Activated CD8-positive, alpha-beta memory T cell treated with anti-CD3 and anti-CD28 coated beads, Interleukin-2, amount 50 U/mL, for 24 hours (primary cell): Measurements from ENCODE around the gene ABCA4.
"Not testable (repeated sequence)": the region's sequence is repeated elsewhere in the genome, so short reads cannot be mapped to it uniquely, and the experiment has no call there.

ENCODE experiments used
- DNase-seq: peaks from one replicate; pipeline ENCODE4 v3.0.0-alpha.2; 2020; ENCODE audit errors: extremely low read depth

Gene ABCA4

DNA sequence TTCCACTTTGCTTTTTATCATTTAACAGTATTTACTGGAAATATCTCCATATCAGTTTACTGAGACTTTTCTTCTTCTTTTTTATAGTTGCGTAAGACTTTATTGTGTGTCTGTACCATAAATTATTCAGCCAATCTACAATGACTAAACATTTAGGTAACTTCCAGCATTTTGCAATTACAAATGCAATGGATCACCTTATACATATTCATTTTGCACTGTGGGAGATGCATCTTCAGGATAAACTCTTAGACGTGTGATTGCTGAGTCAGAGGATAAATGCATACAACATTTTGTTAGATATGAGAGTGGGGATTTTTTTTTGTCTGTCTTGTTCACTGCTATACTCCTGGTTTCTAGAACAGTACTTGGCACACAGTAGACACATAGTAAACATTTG is 116.0 kb downstream of the ABCA4 start:
- DNase-seq, result no peak

DNA sequence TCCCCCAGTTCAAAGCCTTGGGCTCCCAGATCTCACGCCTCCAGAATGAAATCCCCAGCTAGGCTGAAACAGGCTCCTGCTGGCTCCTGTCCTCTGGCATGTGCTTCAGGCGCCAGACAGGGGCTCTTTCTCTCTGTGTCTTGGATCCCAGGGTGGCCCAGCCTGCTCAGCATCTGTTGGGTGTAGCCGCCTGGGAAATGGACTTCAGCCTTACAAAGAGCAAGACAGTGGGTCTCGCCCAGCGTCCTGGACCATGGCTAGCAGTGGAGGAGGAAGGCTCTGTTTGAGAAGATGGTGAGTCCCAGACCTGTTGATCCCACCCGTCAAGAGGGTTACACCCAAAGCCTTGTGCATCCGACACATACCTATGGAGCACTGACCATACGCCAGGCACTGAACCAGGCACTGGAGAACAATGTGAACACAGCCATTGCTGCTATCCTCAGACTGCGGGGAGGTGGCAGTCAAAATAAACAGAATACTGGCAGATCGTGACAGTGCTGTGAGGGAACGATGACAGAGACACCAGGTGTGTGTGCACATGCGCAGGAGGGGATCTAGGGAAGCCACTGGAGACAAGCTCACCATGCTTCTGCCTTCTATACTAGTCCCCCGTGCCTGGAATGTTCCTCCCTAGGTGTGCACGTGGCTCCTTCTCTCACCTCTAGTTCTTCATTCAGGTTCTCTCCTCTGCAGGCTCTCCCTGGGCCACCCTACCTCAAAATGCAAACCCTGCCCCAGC is 118.7 kb downstream of the ABCA4 start:
- DNase-seq, result no peak

GRCh38 chr1:94001397-94002045 is 119.4 kb downstream of the ABCA4 start:
- DNase-seq, result no peak

- no peak for DNase-seq
These were observed 120.3 kb downstream of the ABCA4 start for GRCh38 chr1:94000510-94001282.

GRCh38 chr1:93999840-94000415 is 121.0 kb downstream of the ABCA4 start:
- DNase-seq, result no peak

DNA sequence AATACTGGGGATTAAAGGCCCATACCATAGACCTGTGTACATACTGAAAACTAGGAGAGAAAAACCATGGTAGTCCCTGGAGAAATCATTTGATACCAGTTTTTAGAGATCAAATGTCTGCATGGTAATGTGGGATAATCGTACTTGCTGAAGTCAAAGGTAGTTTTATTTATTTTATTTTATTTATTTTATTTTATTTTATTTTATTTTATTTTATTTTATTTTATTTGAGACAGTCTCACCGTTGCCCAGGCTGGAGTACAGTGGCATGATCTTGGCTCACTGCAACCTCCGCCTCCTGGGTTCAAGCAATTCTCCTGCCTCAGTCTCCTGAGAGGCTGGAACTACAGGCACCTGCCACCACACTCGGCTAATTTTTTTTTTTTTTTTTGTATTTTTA is 122.4 kb downstream of the ABCA4 start:
- DNase-seq, result not testable (repeated sequence)

GRCh38 chr1:93997756-93998155 is 123.2 kb downstream of the ABCA4 start:
- DNase-seq, result no peak

DNA sequence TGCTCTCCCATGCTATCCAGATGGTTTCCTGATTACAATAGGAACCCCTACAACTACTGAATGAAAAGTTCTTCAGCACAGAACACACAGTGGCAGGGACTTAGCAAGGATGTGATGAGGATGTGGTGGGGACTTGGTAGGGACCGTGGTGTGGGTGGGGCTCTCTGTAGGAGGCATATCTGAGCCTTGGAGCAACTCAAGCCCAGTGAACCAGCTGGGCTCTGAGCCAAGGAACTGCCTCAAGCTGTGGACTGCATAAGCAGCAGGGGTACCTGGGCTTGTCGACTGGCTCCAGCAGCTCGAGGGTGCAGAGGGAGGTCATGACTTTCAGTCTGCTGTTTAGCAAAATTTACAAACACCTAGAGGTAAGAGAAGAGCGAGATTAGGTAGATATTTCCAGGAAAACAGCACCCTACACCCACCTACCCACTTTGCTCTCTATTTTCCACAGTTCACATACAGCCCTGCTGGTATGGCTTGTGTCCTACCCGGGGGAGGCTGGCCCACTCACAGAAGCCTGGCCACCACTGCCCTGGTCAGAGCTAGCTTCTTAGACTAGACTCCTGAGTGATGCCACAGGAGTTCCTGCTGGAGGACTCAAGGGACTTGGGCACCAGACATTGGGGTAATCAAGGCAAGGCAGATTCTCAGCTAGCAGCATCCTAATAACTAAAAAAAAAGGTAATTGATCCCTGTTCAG is 125.0 kb downstream of the ABCA4 start:
- no peak for DNase-seq

GRCh38 chr1:93993731-93994130 is 127.2 kb downstream of the ABCA4 start:
- no peak for DNase-seq

DNA sequence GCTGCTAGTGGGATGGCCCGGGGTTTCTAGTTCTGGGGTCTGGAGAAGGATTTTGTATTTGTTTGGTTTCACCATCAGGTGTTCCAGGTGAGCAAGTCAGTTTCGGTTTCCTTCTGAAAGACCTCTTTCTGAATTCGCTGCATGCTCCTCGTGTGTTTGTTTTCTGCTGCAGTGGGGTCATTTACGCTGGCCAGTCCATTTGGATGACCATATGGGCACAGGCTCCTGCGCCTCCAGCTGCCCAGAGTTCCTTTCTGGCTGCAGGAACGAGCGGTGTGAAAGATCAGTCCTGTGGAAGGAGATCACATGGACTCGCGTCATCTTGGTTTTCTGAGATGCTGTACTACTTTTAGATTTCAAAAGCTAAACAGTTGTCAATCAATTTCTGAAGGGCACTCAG is 128.0 kb downstream of the ABCA4 start:
- no peak for DNase-seq

- DNase-seq, result no peak
These were observed 128.8 kb downstream of the ABCA4 start for GRCh38 chr1:93992190-93992589.

DNA sequence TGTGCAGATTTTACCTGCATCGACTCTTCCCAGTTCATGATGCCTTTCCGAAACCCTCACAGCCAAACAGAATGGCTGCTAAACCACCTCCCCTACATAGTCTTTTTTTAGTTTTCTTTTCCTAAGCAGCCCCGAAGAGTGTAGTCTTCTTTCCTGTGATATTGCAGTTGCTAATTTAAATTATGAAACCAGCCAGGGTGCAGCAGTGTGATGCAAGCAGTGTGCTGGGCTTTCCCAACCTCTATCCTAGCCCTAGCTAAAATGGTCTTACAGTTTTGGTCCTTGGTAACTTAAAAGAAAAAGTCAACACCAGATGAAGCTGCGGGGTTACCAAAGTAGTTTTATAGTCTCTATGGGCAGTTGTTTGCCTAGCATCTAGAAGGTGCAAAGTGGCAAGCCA is 129.7 kb downstream of the ABCA4 start:
- no peak for DNase-seq

DNA sequence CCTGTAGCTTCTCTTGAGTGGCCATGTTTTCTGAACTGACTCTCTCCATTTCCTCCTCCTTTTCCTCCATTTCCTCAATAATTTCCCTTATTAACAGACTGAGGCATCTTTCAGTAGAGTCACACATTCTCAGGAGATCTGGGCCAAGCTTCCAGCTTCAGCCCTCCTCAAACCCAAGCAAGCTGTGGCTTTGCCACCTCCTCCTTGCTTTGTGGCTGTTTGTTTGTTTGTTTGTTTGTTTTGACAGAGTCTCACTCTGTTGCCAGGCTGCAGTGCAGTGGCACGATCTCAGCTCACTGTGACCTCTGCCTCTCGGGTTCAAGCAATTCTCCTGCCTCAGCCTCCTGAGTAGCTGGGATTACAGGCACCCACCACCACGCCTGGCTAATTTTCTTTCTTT is 130.5 kb downstream of the ABCA4 start:
- DNase-seq, result not testable (repeated sequence)

GRCh38 chr1:93990010-93990409 is 130.9 kb downstream of the ABCA4 start:
- no peak for DNase-seq

GRCh38 chr1:93989601-93990000 is 131.3 kb downstream of the ABCA4 start:
- no peak for DNase-seq

- no peak for DNase-seq
These were observed 132.2 kb downstream of the ABCA4 start for GRCh38 chr1:93988634-93989350.

DNA sequence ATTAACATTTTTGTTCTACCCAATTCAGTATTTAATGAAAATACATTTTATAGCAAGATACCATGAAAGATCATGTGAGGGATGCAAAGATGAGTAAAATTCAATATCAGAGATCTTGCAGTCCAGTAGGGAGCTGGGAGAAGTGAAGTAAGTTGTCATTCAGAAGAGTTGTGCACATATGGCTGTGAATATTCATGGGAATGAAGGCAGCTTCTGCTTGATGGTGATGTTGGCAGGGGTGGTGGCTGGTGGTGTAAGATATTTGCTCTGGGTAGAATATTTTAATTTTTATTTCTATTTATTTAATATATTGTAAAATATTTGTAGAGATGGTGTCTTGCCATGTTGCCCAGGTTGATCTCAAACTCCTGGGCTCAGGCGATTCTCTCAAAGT is 139.7 kb downstream of the ABCA4 start:
- no peak for DNase-seq

GRCh38 chr1:93980320-93981273 is 140.4 kb downstream of the ABCA4 start:
- DNase-seq, result no peak

- no peak for DNase-seq
These were observed 141.1 kb downstream of the ABCA4 start for GRCh38 chr1:93979718-93980319.
